Endothelial cell (in vitro differentiated cells): ENCODE results near the gene TPP2. TPM values are rescaled to one million over a fixed set of nuclear protein-coding genes. Genes with fewer than 3 reads are reported as not detected.

Experiments used
- DNase-seq: peaks from one replicate; pipeline ENCODE4 v3.0.0; 2021; ENCODE audit warnings: low spot score
- H3K27ac Mint-ChIP-seq: one replicate; pipeline ENCODE4 v1.8.0; 2021; ENCODE audit warnings: mixed read lengths, inconsistent platforms; ENCODE audit not compliant: unreplicated experiment
- H3K27me3 Mint-ChIP-seq: one replicate; pipeline ENCODE4 v1.8.0; 2021; ENCODE audit warnings: mild to moderate bottlenecking, moderate library complexity, mixed read lengths, inconsistent platforms; ENCODE audit not compliant: unreplicated experiment
- H3K36me3 Mint-ChIP-seq: one replicate; pipeline ENCODE4 v1.8.0; 2021; ENCODE audit warnings: mild to moderate bottlenecking, low read depth, mixed read lengths, inconsistent platforms; ENCODE audit not compliant: unreplicated experiment
- H3K4me1 Mint-ChIP-seq: one replicate; pipeline ENCODE4 v1.8.0; 2021; ENCODE audit warnings: mild to moderate bottlenecking, mixed read lengths, inconsistent platforms; ENCODE audit not compliant: unreplicated experiment
- H3K4me3 Mint-ChIP-seq: one replicate; pipeline ENCODE4 v1.8.0; 2021; ENCODE audit warnings: mild to moderate bottlenecking, mixed read lengths, inconsistent platforms; ENCODE audit not compliant: unreplicated experiment
- H3K9me3 Mint-ChIP-seq: one replicate; pipeline ENCODE4 v1.8.0; 2021; ENCODE audit warnings: mixed read lengths, inconsistent platforms; ENCODE audit not compliant: unreplicated experiment
- total RNA-seq: library from RNA; stranded (reverse); fragmentation: NEBNext Ultra II Directional; extraction: Animal tissue kit (Norgen Biotek cat#: 25700); gene quantifications from one replicate; pipeline ENCODE4 v1.2.1, GENCODE V29; 2021; ENCODE audit not compliant: unreplicated experiment
- TF ChIP-seq, protein P1 (sequence below): fragments of 200-600 bp; sonication (generic); IDR thresholded peaks from one replicate; pipeline ENCODE4 v1.5.0; 2021; ENCODE audit warnings: antibody characterized with exemption; ENCODE audit not compliant: unreplicated experiment

TPP2 gene
- total RNA-seq, 1 donor from 2014 or later: 91.2 TPM

DNA sequence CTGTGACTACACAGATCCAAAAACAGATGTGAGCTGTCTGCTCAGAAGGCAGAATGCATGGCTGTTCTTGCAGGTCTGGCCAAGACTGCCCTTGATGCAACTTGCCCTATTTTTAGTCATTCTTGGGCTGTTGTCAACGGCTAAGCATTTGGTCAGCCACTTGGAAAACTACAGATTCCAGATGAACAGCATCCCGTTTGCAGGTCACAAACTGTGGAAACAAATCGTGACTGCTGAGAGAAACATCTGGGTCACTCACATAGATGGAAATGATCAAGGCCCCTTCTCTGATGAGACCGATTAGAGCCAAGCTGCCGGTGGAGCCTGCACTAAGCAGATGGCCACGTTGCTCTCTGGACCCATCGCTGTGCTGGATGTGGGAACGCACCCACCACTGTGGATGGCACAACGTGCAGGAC lies 113.5 kb downstream of the TPP2 start:
- Mint-ChIP-seq H3K36me3 (no peaks in the 10 kb centered on the region), H3K27ac (no peak overlapping the region), H3K4me1 (peaks cover 10% of the 10 kb centered on the region), H3K4me3 (no peak overlapping the region), H3K27me3 (peaks cover 1% of the 10 kb centered on the region), H3K9me3 (no peaks in the 10 kb centered on the region)
- TF ChIP-seq, protein P1, sequence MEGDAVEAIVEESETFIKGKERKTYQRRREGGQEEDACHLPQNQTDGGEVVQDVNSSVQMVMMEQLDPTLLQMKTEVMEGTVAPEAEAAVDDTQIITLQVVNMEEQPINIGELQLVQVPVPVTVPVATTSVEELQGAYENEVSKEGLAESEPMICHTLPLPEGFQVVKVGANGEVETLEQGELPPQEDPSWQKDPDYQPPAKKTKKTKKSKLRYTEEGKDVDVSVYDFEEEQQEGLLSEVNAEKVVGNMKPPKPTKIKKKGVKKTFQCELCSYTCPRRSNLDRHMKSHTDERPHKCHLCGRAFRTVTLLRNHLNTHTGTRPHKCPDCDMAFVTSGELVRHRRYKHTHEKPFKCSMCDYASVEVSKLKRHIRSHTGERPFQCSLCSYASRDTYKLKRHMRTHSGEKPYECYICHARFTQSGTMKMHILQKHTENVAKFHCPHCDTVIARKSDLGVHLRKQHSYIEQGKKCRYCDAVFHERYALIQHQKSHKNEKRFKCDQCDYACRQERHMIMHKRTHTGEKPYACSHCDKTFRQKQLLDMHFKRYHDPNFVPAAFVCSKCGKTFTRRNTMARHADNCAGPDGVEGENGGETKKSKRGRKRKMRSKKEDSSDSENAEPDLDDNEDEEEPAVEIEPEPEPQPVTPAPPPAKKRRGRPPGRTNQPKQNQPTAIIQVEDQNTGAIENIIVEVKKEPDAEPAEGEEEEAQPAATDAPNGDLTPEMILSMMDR: no peak
- no peak for DNase-seq

DNA sequence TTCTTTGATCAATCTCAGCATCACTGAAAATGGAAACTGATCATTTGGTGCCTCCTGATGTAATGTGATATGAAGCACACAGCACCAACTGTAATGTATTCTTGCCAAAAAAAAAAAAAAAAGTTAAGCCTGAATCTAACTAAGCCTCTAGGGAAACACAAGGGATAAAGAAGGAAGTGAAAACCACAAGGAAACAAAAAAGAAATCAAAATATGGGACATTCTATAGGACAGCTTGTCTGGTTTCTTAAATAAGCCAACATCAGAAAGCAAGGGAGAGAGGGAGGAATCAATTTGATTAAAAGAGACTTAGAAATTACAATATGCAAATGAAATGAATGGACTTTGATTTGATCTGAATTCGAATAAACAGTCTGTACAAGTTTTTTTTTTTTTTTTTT lies 118.7 kb downstream of the TPP2 start:
- Mint-ChIP-seq H3K27ac (no peak overlapping the region), H3K4me1 (no peaks in the 10 kb centered on the region), H3K36me3 (no peaks in the 10 kb centered on the region), H3K27me3 (peaks cover 4% of the 10 kb centered on the region), H3K9me3 (no peaks in the 10 kb centered on the region), H3K4me3 (no peak overlapping the region)
- DNase-seq: no peak
- TF ChIP-seq, protein P1: no peak

DNA sequence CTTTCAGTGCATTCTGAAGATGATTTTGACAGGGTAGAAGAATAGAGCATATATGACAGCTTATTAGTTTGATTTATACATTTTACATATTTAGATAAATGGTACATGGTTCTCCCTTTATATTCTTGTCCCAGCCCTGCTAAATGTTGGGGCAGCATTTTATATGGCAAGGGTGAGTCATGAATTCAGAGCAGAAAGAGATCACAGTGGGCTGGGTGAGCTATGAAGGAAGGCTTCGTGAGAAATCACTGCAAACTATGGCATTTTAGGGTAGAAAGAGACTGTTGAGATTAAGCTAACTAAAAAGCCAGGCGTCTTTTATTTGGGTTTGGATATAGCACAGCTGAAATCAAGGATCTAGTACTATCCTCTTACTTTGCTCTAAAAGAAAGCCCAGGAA lies 122.0 kb downstream of the TPP2 start:
- TF ChIP-seq, protein P1: no peak
- Mint-ChIP-seq H3K27ac (no peak overlapping the region), H3K36me3 (no peaks in the 10 kb centered on the region), H3K9me3 (no peaks in the 10 kb centered on the region), H3K27me3 (peaks cover 3% of the 10 kb centered on the region), H3K4me1 (no peaks in the 10 kb centered on the region), H3K4me3 (no peak overlapping the region)
- DNase-seq: no peak

DNA sequence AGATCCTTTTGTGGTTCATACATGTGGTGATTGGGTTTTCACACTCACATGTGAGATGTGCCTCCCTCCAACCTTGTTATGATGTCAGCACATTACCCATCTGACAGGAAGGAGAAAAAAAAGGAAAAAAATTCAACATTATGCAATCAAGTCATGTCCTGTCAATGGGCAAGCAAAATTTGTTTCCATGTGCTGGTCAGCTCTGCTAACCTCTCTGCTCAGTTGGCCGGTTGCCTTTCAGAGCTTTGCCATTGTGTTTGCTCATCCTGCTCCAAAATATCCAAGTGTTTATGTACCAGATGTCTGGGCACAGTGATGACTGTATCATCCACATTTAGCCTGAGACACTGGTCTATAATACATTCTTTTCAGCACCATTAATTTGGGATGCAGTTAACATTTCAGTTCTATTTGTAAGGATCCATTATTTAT lies 125.0 kb downstream of the TPP2 start:
- H3K4me3 Mint-ChIP-seq: no peak overlapping the region
- H3K27me3 Mint-ChIP-seq: peaks cover 3% of the 10 kb centered on the region
- DNase-seq: no peak
- TF ChIP-seq, protein P1: no peak
- no peaks in the 10 kb centered on the region for H3K9me3 Mint-ChIP-seq
- H3K4me1 Mint-ChIP-seq: no peaks in the 10 kb centered on the region
- H3K36me3 Mint-ChIP-seq: no peaks in the 10 kb centered on the region
- H3K27ac Mint-ChIP-seq: no peak overlapping the region

DNA sequence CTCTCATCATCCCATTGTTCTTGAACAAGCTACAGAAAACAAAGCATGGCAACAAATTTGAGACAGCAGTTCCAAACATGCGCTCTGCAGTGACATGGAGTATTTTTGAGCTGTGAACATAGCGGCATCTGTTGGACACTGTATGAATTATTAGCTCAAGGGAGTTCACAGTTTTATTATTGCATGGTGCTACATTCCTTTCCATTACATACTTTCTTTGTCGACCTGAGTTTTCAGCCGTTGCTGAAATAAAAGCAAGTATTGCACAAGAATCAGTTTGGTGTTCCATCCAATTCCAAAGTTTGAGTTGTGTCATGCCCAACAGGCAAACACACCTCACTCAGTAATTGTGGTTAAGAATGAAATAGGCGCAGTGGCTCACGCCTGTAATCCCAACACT lies 128.1 kb downstream of the TPP2 start:
- H3K27ac Mint-ChIP-seq: no peak overlapping the region
- peaks cover 3% of the 10 kb centered on the region for H3K4me1 Mint-ChIP-seq
- H3K27me3 Mint-ChIP-seq: no peaks in the 10 kb centered on the region
- H3K36me3 Mint-ChIP-seq: no peaks in the 10 kb centered on the region
- no peaks in the 10 kb centered on the region for H3K9me3 Mint-ChIP-seq
- DNase-seq: no peak
- H3K4me3 Mint-ChIP-seq: no peak overlapping the region
- TF ChIP-seq, protein P1: no peak
